Cardiac muscle cell (in vitro differentiated cells and primary cell): ENCODE measurements around the gene CTSO. TPM values are rescaled to one million over a fixed set of nuclear protein-coding genes. Genes with fewer than 3 reads are reported as not detected.
A peak's percentile ranks its signal among the peaks of the same experiment; 100 is the strongest.

Experiments used
- DNase-seq, 2 donors: peaks; one replicate each; pipeline versions ENCODE4 v3.0.0 to v3.0.0-alpha.2; 2010 to 2017; ENCODE audit warnings: low read depth in 1 of 2, low spot score in 1 of 2
- H3K27ac ChIP-seq: fragments of 200-600 bp; sonication (generic); 2 replicates; pipeline ENCODE4 v1.5.1; 2016
- H3K27me3 ChIP-seq: fragments of 200-600 bp; sonication (generic); 2 replicates; pipeline ENCODE4 v1.6.0; 2016; ENCODE audit warnings: control low read depth
- H3K36me3 ChIP-seq: fragments of 200-600 bp; sonication (generic); 2 replicates; pipeline ENCODE4 v1.5.1; 2016; ENCODE audit warnings: control low read depth
- H3K4me1 ChIP-seq: fragments of 200-600 bp; sonication (generic); 2 replicates; pipeline ENCODE4 v1.8.1; 2017; ENCODE audit warnings: low read depth, mild to moderate bottlenecking, mixed run types
- H3K4me3 ChIP-seq: fragments of 200-600 bp; sonication (generic); 2 replicates; pipeline ENCODE4 v1.5.1; 2016; ENCODE audit warnings: mild to moderate bottlenecking
- H3K9me3 ChIP-seq: fragments of 200-600 bp; sonication (generic); 2 replicates; pipeline ENCODE4 v1.5.1; 2017; ENCODE audit warnings: low read depth, mild to moderate bottlenecking, control low read depth
- polyA plus RNA-seq: library from polyadenylated mRNA; unstranded; fragments of >200 nt; fragmentation: Nextera tagmentation; extraction: Ambion mirVana; gene quantifications from 2 replicates; pipeline ENCODE4 v1.2.1, GENCODE V29; 2016
- total RNA-seq: library from RNA; depleted of rRNA; stranded (reverse); fragments of >200 nt; gene quantifications from 2 replicates; pipeline ENCODE4 v1.2.3, GENCODE V29; 2016
- TF ChIP-seq, protein P1 (sequence below): IDR thresholded peaks from 2 replicates; pipeline ENCODE4 v1.5.1; 2012; ENCODE audit warnings: low read depth, mild to moderate bottlenecking, low read length

The CTSO gene
- total and polyA plus RNA-seq, 2 experiments from 2014 or later, result 2.6 to 6.5 TPM

DNA sequence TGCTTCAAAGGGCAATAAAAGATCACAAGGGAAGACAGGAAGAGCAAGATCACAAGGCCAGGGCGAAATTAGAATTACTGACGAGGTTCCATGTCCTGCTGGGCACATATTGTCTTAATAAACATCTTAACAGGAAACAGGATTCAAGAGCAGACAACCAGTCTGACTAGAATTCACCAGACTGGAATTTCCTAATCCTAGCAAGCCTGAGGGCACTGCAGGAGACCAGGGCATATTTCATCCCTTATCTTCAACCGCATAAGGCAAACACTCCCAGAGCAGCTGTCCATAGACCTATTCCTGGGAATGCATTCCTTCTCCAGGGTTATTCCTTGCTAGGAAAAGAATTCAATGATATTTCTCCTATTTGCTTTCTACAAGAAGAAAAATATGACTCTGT is 62.6 kb downstream of the CTSO start:
- no peaks in the 10 kb centered on the region for H3K36me3 ChIP-seq
- TF ChIP-seq, protein P1, sequence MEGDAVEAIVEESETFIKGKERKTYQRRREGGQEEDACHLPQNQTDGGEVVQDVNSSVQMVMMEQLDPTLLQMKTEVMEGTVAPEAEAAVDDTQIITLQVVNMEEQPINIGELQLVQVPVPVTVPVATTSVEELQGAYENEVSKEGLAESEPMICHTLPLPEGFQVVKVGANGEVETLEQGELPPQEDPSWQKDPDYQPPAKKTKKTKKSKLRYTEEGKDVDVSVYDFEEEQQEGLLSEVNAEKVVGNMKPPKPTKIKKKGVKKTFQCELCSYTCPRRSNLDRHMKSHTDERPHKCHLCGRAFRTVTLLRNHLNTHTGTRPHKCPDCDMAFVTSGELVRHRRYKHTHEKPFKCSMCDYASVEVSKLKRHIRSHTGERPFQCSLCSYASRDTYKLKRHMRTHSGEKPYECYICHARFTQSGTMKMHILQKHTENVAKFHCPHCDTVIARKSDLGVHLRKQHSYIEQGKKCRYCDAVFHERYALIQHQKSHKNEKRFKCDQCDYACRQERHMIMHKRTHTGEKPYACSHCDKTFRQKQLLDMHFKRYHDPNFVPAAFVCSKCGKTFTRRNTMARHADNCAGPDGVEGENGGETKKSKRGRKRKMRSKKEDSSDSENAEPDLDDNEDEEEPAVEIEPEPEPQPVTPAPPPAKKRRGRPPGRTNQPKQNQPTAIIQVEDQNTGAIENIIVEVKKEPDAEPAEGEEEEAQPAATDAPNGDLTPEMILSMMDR, result no peak
- H3K4me1 ChIP-seq, result no peaks in the 10 kb centered on the region
- H3K27ac ChIP-seq, result no peak overlapping the region
- no peaks in the 10 kb centered on the region for H3K9me3 ChIP-seq
- peak in 1 of 2 donors; percentile 15 for DNase-seq
- H3K27me3 ChIP-seq, result no peaks in the 10 kb centered on the region
- H3K4me3 ChIP-seq, result no peak overlapping the region

DNA sequence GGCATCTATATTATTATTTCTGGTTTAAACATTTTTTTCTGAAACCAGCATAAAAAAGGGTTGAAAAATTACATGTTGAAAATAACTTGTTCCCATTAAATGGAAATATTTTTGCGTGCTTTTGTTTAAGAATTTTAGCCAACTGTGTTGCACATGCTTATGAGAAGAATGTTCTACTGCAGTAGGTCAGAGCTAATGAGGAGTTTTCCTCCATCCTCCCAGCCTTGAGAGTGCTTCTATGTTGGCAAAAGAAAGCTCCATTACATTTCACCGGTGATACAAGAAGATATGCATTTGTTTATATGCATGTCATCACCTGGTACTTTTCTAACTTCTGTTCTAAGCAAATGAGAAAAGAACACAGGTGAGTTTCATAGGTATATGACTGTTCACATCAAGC is 63.7 kb downstream of the CTSO start:
- Histone ChIP-seq H3K9me3 (no peaks in the 10 kb centered on the region), H3K36me3 (no peaks in the 10 kb centered on the region), H3K27ac (no peak overlapping the region), H3K27me3 (no peaks in the 10 kb centered on the region), H3K4me3 (no peak overlapping the region), H3K4me1 (no peaks in the 10 kb centered on the region)
- DNase-seq, result no peak
- TF ChIP-seq, protein P1, result no peak

DNA sequence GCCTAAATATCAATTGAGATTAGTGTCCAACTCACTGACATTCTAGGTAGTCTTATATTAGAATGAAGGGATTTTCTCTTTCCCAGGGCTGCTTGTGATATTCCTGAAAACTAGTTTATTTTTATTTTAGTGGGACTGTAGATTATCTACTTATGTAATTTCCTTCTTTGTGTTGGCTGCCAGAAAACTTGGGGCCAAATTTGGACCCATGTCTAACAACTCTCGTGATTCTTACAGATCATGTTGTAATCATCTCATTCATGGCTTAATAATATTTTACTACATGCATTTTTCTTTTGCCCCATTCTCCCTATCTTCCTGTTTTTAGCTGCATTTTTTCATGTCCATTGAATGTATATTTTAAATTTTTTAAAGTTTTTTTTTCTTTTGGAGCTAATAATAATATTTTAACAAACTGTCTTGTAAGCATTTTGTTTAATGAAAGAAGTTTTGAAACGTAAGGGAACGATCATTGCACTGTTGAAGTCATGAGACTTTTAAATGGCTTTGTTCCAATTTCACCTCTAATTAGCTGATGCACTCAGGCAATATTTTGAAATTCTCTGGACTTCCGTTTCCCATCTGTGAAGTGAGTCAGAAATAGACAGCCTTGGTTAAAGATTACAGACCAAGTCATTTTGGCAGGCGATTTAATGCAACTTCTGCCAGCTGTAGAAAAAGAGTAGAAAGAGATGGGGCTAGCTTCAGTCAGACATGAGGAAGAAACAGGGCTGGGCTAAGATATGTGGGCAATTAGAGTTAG is 64.5 kb downstream of the CTSO start:
- TF ChIP-seq, protein P1, result no peak

DNA sequence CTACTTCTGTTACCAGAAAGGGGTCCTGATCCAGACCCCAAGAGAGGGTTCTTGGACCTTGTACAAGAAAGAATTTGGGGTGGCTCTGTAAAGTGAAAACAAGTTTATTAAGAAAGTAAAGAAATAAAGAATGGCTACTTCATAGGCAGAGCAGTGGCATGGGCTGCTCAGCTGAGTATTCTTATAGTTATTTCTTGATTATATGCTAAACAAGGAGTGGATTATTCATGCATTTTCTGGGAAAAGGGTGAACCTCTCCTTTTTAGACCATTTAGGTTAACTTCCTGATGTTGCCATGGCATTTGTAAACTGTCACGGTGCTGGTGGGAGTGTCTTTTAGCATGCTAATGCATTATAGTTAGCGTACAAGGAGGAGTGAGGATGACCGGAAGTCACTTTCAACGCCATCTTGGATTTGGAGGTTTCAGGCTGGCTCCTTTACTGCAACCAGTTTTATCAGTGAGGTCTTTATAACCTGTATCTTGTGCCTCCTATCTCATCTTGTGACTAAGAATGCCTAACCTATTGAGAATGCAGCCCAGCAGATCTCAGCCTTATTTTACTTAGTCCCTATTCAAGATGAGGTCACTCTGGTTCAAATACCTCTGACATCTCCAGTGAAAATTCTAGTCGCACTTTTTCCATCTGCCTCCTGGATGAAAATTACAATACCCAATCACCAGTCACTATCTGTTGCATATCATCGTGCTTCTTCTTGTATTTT is 65.7 kb downstream of the CTSO start:
- no peak overlapping the region for H3K27ac ChIP-seq
- H3K4me3 ChIP-seq, result no peak overlapping the region
- H3K9me3 ChIP-seq, result no peaks in the 10 kb centered on the region

More for the DNA sequence above, 64.5 kb downstream of the CTSO start:
- DNase-seq, result peak in 1 of 2 donors; percentile 96
- no peaks in the 10 kb centered on the region for H3K9me3 ChIP-seq
- H3K36me3 ChIP-seq, result no peaks in the 10 kb centered on the region
- no peaks in the 10 kb centered on the region for H3K27me3 ChIP-seq
- H3K4me1 ChIP-seq, result no peaks in the 10 kb centered on the region
- no peak overlapping the region for H3K27ac ChIP-seq
- no peak overlapping the region for H3K4me3 ChIP-seq

DNA sequence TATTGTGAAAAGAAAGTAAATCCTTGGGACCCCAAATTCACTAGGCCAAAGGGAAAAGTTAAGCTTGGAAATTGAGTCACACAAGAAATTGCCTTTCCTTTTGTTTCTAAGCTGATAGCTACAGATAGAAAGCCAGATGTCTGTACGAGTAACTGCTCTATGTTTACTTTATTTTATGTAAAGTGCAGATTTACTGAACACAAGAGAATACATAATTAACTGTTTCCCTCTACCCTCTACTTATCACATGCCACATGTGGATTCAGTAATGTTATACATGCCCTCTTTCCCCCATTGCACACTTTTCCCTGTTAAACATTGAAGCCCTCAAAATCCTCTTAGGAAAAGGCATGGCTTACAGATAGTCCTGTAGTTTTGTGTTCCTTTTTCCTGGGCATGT is 66.6 kb downstream of the CTSO start:
- no peak for DNase-seq
- Histone ChIP-seq H3K9me3 (no peaks in the 10 kb centered on the region), H3K36me3 (no peaks in the 10 kb centered on the region), H3K4me3 (no peak overlapping the region), H3K27me3 (no peaks in the 10 kb centered on the region), H3K4me1 (no peaks in the 10 kb centered on the region), H3K27ac (no peak overlapping the region)
- TF ChIP-seq, protein P1, result no peak

More for the DNA sequence above, 65.7 kb downstream of the CTSO start:
- no peaks in the 10 kb centered on the region for H3K4me1 ChIP-seq
- no peaks in the 10 kb centered on the region for H3K36me3 ChIP-seq
- TF ChIP-seq, protein P1, result no peak
- H3K27me3 ChIP-seq, result no peaks in the 10 kb centered on the region
- no peak for DNase-seq
